ENCODE measurements around the gene SYPL1.

SYPL1 gene

GRCh38 chr7:106092204-106092603 lies 19.9 kb downstream of the SYPL1 start:
- no peak for DNase-seq (ENCODE audit: low read depth)

- no peak for DNase-seq (ENCODE audit: low read depth)
Observed at GRCh38 chr7:106089647-106090046, 22.5 kb downstream of the SYPL1 start.

GRCh38 chr7:106088014-106088413 lies 24.1 kb downstream of the SYPL1 start:
- no peak for DNase-seq (ENCODE audit: low read depth)

GRCh38 chr7:106086062-106086461 lies 26.1 kb downstream of the SYPL1 start:
- DNase-seq (ENCODE audit: low read depth): no peak

- no peak for DNase-seq (ENCODE audit: low read depth)
Observed at GRCh38 chr7:106085015-106085414, 27.1 kb downstream of the SYPL1 start.

GRCh38 chr7:106083717-106084116 lies 28.4 kb downstream of the SYPL1 start:
- DNase-seq (ENCODE audit: low read depth): no peak

- DNase-seq (ENCODE audit: low read depth): no peak
Observed at GRCh38 chr7:106082087-106082854, 29.8 kb downstream of the SYPL1 start.

- no peak for DNase-seq (ENCODE audit: low read depth)
Observed at GRCh38 chr7:106080300-106080987, 31.7 kb downstream of the SYPL1 start.

GRCh38 chr7:106076537-106076936 lies 35.6 kb downstream of the SYPL1 start:
- DNase-seq (ENCODE audit: low read depth): no peak

- no peak for DNase-seq (ENCODE audit: low read depth)
Observed at GRCh38 chr7:106075937-106076336, 36.2 kb downstream of the SYPL1 start.

- DNase-seq (ENCODE audit: low read depth): no peak
Observed at GRCh38 chr7:106074257-106074656, 37.9 kb downstream of the SYPL1 start.

GRCh38 chr7:106073701-106074100 lies 38.4 kb downstream of the SYPL1 start:
- DNase-seq (ENCODE audit: low read depth): no peak

- no peak for DNase-seq (ENCODE audit: low read depth)
Observed at GRCh38 chr7:106072715-106073091, 39.4 kb downstream of the SYPL1 start.

- DNase-seq (ENCODE audit: low read depth): no peak
Observed at GRCh38 chr7:106071999-106072714, 40.0 kb downstream of the SYPL1 start.

GRCh38 chr7:106071356-106071998 lies 40.6 kb downstream of the SYPL1 start:
- no peak for DNase-seq (ENCODE audit: low read depth)

- DNase-seq (ENCODE audit: low read depth): no peak
Observed at GRCh38 chr7:106070567-106071254, 41.4 kb downstream of the SYPL1 start.

GRCh38 chr7:106070201-106070551 lies 41.9 kb downstream of the SYPL1 start:
- DNase-seq (ENCODE audit: low read depth): no peak

- no peak for DNase-seq (ENCODE audit: low read depth)
Observed at GRCh38 chr7:106069471-106070200, 42.5 kb downstream of the SYPL1 start.

- no peak for DNase-seq (ENCODE audit: low read depth)
Observed at GRCh38 chr7:106068986-106069385, 43.1 kb downstream of the SYPL1 start.

GRCh38 chr7:106068538-106068961 lies 43.6 kb downstream of the SYPL1 start:
- no peak for DNase-seq (ENCODE audit: low read depth)

- no peak for DNase-seq (ENCODE audit: low read depth)
Observed at GRCh38 chr7:106067678-106068077, 44.4 kb downstream of the SYPL1 start.

Measured in activated T-helper 9 cell treated with anti-CD3 and anti-CD28 coated beads, Interleukin-2, amount 50 U/mL, for 16 hours (primary cell).